Measurements from ENCODE around the gene HOXA13. TPM values are rescaled to one million over a fixed set of nuclear protein-coding genes. Genes with fewer than 3 reads are reported as not detected.
A peak's percentile ranks its signal among the peaks of the same experiment; 100 is the strongest.

The HOXA13 gene
- total and polyA plus RNA-seq, 2 experiments from 2014 or later, result not detected

DNA sequence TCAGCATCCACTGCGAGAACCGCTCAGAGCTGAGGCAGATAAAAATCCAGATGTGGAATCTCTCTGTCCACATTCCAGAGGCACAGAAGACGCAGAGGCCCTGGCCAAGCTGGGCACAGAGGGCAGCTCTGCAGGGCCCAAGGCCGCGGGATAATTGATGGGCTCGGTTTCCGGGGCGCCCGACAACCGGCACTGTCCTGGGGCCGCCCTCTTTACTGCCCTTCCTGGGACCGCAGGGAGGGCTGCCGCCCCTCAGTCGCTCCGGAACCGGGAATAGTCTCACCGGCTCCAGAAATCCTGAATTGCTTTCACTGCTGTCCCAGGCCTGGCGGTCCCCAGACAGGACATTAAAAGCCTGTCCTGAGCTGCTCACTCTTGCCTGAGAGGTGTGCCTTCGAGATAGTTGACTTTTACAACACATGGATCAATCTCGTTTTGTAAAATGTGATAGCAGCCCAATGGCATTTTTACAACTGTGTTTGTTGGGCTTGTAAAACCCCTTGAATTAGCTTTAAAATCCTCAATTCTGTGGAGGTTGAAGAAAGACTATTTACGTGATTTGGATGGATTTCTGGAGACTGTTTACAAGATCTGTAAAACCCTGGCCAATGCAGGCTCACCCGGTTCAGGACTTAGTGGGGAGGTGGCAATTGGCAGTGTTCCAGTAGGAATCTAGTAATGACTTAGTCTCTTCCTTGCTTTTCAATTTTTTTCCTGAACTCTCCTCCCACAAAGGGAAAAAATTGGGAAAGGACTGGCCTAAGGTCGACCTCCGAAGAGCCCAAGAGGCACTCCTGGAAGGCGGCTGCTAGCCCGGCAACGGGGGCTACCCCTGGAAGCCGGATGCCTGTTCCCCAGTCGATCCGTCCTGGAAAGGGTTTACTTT lies 50.9 kb downstream of the HOXA13 start:
- Mint-ChIP-seq H3K4me3 (no peak overlapping the region), H3K27ac (no peak overlapping the region), H3K9me3 (peaks cover 21% of the 10 kb centered on the region), H3K4me1 (peaks cover 15% of the 10 kb centered on the region), H3K36me3 (ENCODE audit: low read depth) (no peaks in the 10 kb centered on the region; the same call in 2 of the 3 replicates), H3K27me3 (ENCODE audit: insufficient read depth, low read depth, poor library complexity) (peaks cover 100% of the 10 kb centered on the region)
- H3K27ac ChIP-seq (ENCODE audit: low read depth), result no peak overlapping the region
- H3K4me2 ChIP-seq, result no peak overlapping the region; the same call in 1 of the 2 replicates
- H3K9me2 ChIP-seq (ENCODE audit: insufficient read depth), result no peaks in the 10 kb centered on the region
- peaks cover 53% of the 10 kb centered on the region for H4K20me1 ChIP-seq (replicated peaks; ENCODE audit: insufficient read depth)
- no peak for ATAC-seq
- peak; percentile 17 for DNase-seq (ENCODE audit: low spot score)
- peaks cover 100% of the 10 kb centered on the region for H3K27me3 ChIP-seq (ENCODE audit: insufficient read depth)
- H3K4me3 ChIP-seq, result no peak overlapping the region
- no peak overlapping the region for H2AFZ ChIP-seq
- H3K79me2 ChIP-seq (replicated peaks; ENCODE audit: insufficient read depth), result no peaks in the 10 kb centered on the region
- H3K4me1 ChIP-seq (ENCODE audit: insufficient read depth), result peaks cover 20% of the 10 kb centered on the region
- TF ChIP-seq CREB1 (CRISPR knock-in tag; IDR thresholded peaks at IDR 0.05; ENCODE audit: low read depth), result no peak
- peak; percentile 60 for TF ChIP-seq EZH2phosphoT487 (IDR thresholded peaks at IDR 0.05; ENCODE audit: unreplicated experiment)
- no peak for TF ChIP-seq JUNB (IDR thresholded peaks at IDR 0.05; ENCODE audit: unreplicated experiment)
- peak; percentile 92 for TF ChIP-seq EZH2 (IDR thresholded peaks at IDR 0.05; ENCODE audit: low read depth, unreplicated experiment)
- no peaks in the 10 kb centered on the region for H3K36me3 ChIP-seq (ENCODE audit: insufficient read depth)
- peaks cover 43% of the 10 kb centered on the region for H3F3A ChIP-seq (replicated peaks; ENCODE audit: low read depth)

- Histone ChIP-seq H3K27ac (ENCODE audit: low read depth) (no peak overlapping the region), H3K36me3 (ENCODE audit: insufficient read depth) (no peaks in the 10 kb centered on the region), H3F3A (replicated peaks; ENCODE audit: low read depth) (peaks cover 35% of the 10 kb centered on the region), H2AFZ (peak overlapping the region; percentile 38; the same call in 1 of the 2 replicates), H3K4me2 (peak overlapping the region; percentile 71), H3K79me2 (replicated peaks; ENCODE audit: insufficient read depth) (no peaks in the 10 kb centered on the region), H3K27me3 (ENCODE audit: insufficient read depth) (peaks cover 100% of the 10 kb centered on the region), H4K20me1 (replicated peaks; ENCODE audit: insufficient read depth) (peaks cover 48% of the 10 kb centered on the region), H3K9me2 (ENCODE audit: insufficient read depth) (no peaks in the 10 kb centered on the region), H3K4me1 (ENCODE audit: insufficient read depth) (peaks cover 20% of the 10 kb centered on the region), H3K4me3 (peak overlapping the region; percentile 43)
- DNase-seq (ENCODE audit: low spot score) (peak; percentile 41), ATAC-seq (peak; percentile 1; the same call in 1 of the 3 replicates)
- peaks cover 21% of the 10 kb centered on the region for H3K9me3 Mint-ChIP-seq
- H3K27ac Mint-ChIP-seq, result no peak overlapping the region
- H3K27me3 Mint-ChIP-seq (ENCODE audit: insufficient read depth, low read depth, poor library complexity), result peaks cover 100% of the 10 kb centered on the region
- no peaks in the 10 kb centered on the region for H3K36me3 Mint-ChIP-seq (ENCODE audit: low read depth)
- H3K4me1 Mint-ChIP-seq, result peaks cover 18% of the 10 kb centered on the region
- peak overlapping the region; percentile 62 for H3K4me3 Mint-ChIP-seq
- peak; percentile 81 for TF ChIP-seq EZH2phosphoT487 (IDR thresholded peaks at IDR 0.05; ENCODE audit: unreplicated experiment)
- TF ChIP-seq ZNF114 (CRISPR knock-in tag; IDR thresholded peaks at IDR 0.05), result no peak
- TF ChIP-seq, protein P1, sequence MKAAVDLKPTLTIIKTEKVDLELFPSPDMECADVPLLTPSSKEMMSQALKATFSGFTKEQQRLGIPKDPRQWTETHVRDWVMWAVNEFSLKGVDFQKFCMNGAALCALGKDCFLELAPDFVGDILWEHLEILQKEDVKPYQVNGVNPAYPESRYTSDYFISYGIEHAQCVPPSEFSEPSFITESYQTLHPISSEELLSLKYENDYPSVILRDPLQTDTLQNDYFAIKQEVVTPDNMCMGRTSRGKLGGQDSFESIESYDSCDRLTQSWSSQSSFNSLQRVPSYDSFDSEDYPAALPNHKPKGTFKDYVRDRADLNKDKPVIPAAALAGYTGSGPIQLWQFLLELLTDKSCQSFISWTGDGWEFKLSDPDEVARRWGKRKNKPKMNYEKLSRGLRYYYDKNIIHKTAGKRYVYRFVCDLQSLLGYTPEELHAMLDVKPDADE (IDR thresholded peaks at IDR 0.05), result no peak
- peak; percentile 95 for TF ChIP-seq EZH2 (IDR thresholded peaks at IDR 0.05; ENCODE audit: low read depth, unreplicated experiment)
Observed at GRCh38 chr7:27148031-27148755, 51.7 kb downstream of the HOXA13 start.

All from GM23338 (cell line).